ENCODE measurements around the gene C6orf141.

DNA sequence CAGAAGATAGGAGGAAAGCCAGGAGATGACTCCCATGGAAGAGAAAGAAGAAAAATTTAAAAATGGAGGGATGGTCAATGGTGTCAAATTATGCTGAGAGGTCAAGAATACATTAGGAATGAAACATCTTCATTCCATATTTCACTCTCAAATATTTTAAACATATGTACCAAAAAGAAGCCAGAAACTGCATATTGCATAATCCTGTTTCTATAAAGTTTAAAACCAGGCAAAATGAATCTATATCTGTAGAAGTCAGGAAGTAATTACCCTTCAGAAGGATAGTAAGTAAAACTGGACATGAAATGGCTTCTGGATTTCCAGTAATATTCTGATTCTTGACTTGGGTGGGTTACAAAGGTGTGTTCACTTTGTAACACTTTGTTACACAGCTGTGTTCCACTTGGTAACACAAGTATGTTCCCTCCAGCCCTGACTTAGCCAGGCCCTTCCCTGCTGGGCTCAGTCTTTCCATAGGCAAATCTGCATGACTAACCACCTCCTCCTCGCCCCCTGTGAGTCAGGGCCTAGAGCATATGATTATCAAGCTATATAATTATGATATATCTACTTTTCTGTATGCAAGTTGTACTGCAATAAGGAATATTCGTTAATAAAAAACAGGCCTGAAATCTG is 20.2 kb upstream of the C6orf141 start:
- no peak for TF ChIP-seq EZH2 (IDR thresholded peaks at IDR 0.05; ENCODE audit: low read length, unreplicated experiment)
- TF ChIP-seq, protein P1, sequence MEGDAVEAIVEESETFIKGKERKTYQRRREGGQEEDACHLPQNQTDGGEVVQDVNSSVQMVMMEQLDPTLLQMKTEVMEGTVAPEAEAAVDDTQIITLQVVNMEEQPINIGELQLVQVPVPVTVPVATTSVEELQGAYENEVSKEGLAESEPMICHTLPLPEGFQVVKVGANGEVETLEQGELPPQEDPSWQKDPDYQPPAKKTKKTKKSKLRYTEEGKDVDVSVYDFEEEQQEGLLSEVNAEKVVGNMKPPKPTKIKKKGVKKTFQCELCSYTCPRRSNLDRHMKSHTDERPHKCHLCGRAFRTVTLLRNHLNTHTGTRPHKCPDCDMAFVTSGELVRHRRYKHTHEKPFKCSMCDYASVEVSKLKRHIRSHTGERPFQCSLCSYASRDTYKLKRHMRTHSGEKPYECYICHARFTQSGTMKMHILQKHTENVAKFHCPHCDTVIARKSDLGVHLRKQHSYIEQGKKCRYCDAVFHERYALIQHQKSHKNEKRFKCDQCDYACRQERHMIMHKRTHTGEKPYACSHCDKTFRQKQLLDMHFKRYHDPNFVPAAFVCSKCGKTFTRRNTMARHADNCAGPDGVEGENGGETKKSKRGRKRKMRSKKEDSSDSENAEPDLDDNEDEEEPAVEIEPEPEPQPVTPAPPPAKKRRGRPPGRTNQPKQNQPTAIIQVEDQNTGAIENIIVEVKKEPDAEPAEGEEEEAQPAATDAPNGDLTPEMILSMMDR (conservative IDR thresholded peaks at IDR 0.05; ENCODE audit: low read depth, low read length) = no peak

Measured in PC-3 (cell line).